EH (cell line): ENCODE measurements around the gene UGT2A2.

ENCODE experiments used
- DNase-seq: peaks from one replicate; pipeline ENCODE4 v3.0.0-alpha.2; 2015; ENCODE audit warnings: low read depth

UGT2A2 gene

DNA sequence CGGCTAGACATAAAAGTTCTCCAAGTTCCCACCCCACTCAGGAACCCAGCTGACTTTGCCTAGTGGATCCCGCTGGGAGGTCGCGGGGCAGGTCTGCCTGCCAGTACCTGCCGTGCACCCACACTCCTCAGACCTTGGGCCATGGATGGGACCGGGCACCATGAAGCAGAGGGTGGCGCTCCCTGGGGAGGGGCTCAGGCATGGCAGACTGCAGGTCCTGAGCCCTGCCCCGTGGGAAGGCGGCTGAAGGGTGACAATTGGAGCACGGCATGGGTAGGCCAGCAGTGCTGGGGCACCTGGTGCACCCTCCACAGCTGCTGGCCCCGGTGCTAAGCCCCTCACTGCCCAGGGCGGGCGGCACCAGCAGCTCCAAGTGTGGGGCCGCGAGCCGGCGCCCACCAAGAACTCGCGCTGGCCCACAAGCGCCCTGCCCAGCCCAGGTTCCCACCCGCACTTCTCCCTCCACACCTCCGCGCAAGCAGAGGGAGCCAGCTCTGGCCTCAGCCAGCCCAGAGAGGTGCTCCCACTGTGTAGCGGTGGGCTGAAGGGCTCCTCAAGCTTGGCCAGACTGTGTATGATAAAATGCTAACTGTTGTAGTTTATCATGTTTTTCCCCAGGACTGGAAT lies 63.1 kb downstream of the UGT2A2 start:
- no peak for DNase-seq

GRCh38 chr4:69568787-69569186 lies 70.7 kb downstream of the UGT2A2 start:
- no peak for DNase-seq

DNA sequence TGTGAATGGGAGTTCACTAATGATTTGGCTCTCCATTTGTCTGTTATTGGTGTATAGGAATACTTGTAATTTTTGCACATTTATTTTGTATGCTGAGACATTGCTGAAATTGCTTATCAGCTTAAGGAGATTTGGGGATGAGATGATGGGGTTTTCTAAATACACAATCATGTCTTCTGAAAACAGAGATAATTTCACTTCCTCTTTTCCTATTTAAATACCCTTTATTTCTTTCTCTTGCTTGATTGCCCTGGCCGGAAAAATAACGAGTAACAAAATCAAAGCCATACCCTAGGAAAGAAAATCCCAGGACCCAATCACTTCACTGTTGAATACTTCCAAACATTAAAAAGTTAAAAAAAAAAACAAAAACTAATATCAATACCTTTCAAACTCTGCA lies 76.0 kb downstream of the UGT2A2 start:
- DNase-seq, result no peak

DNA sequence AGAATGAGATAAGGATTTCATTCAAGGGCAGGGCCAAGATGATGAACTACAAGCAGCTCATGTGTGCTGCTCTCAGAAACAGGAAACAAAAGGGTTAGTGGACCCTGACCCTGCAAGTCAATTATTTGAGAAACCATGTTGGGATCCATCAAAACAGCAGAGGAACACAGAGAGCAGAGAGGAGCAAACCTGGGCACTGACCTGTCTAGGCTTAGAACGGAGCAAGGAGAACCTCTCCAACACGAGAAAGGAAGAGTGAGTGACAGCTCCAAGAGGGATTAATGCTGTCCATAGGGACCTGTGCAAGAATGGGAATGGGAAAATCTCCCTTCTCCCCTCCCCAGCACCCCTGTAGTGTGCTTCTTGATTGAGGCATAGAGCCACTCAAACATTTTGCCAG lies 89.8 kb downstream of the UGT2A2 start:
- no peak for DNase-seq

- DNase-seq, result no peak
Measured at GRCh38 chr4:69546134-69546765, 93.2 kb downstream of the UGT2A2 start.
